SK-N-SH (cell line): ENCODE results near the gene CHCHD5. TPM values are rescaled to one million over a fixed set of nuclear protein-coding genes. Genes with fewer than 3 reads are reported as not detected.

Experiments
- CTCF ChIA-PET: fragments of 300-600, 350-600 bp; formaldehyde crosslinking; extraction: SDS; loops from one replicate; lab custom pipeline; 2021; lab: Yijun Ruan, JAX
- POLR2A ChIA-PET: fragments of 350-600 bp; sonication (Branson Sonifier 250); formaldehyde crosslinking; extraction: SDS; loops from one replicate; lab custom pipeline; 2020; ENCODE audit warnings: antibody characterized with exemption, inconsistent platforms; lab: Yijun Ruan, JAX
- DNase-seq: peaks from one replicate; pipeline ENCODE4 v3.0.0; 2012
- H2AFZ ChIP-seq: fragments of 200-600 bp; sonication (generic); 2 replicates; pipeline ENCODE4 v1.8.1; 2016; ENCODE audit warnings: antibody characterized with exemption, mild to moderate bottlenecking, low read depth
- H3F3A ChIP-seq: fragments of 200-600 bp; sonication (generic); replicated peaks from 2 replicates; pipeline ENCODE3; 2016; ENCODE audit warnings: antibody characterized with exemption, mild to moderate bottlenecking; ENCODE audit not compliant: insufficient read depth
- H3K27ac ChIP-seq, 2 experiments: fragments of 200-500 bp in 1 of 2; fragments of 200-600 bp in 1 of 2; sonication (Bioruptor generic) in 1 of 2; sonication (generic), shearing (Covaris generic) in 1 of 2; 2 replicates each; pipeline versions ENCODE4 v1.5.1 to v1.6.1; 2014 to 2016; ENCODE audit warnings: low read depth in 2 of 2, inconsistent platforms in 1 of 2, low read length in 1 of 2, mild to moderate bottlenecking in 1 of 2, mixed read lengths in 1 of 2
- H3K27me3 ChIP-seq: fragments of 200-600 bp; sonication (generic), shearing (Covaris generic); 2 replicates; pipeline ENCODE4 v1.6.1; 2016; ENCODE audit warnings: mixed run types; ENCODE audit not compliant: insufficient read depth
- H3K36me3 ChIP-seq, 2 experiments: fragments of 200-500 bp in 1 of 2; fragments of 200-600 bp in 1 of 2; sonication (Bioruptor generic) in 1 of 2; sonication (generic) in 1 of 2; replicated peaks in 1 of 2; 2 replicates each; pipeline versions ENCODE3 to v1.5.1; 2014 to 2016; ENCODE audit warnings: low read length in 1 of 2, mild to moderate bottlenecking in 1 of 2; ENCODE audit not compliant: insufficient read depth in 2 of 2, control insufficient read depth in 1 of 2
- H3K4me1 ChIP-seq, 2 experiments: fragments of 200-500 bp in 1 of 2; fragments of 200-600 bp in 1 of 2; sonication (Bioruptor generic) in 1 of 2; sonication (generic), shearing (Covaris generic) in 1 of 2; 2 replicates each; pipeline versions ENCODE4 v1.5.1 to v1.6.1; 2014 to 2016; ENCODE audit warnings: low read depth in 1 of 2, low read length in 1 of 2, mixed run types in 1 of 2; ENCODE audit not compliant: insufficient read depth in 2 of 2, control insufficient read depth in 1 of 2
- H3K4me2 ChIP-seq: fragments of 200-600 bp; sonication (generic), shearing (Covaris generic); 2 replicates; pipeline ENCODE4 v1.6.1; 2017; ENCODE audit warnings: mixed run types
- H3K4me3 ChIP-seq, 2 experiments: fragments of 200-500 bp in 1 of 2; fragments of 200-600 bp in 1 of 2; sonication (Bioruptor generic) in 1 of 2; sonication (generic), shearing (Covaris generic) in 1 of 2; 2 replicates each; pipeline versions ENCODE4 v1.5.1 to v1.8.1; 2014 to 2016; ENCODE audit warnings: low read depth in 2 of 2, inconsistent platforms in 1 of 2, low read length in 1 of 2, mild to moderate bottlenecking in 1 of 2, mixed read lengths in 1 of 2, moderate library complexity in 1 of 2
- H3K79me2 ChIP-seq: fragments of 200-600 bp; sonication (generic); 2 replicates; pipeline ENCODE4 v1.8.1; 2017; ENCODE audit warnings: mild to moderate bottlenecking; ENCODE audit not compliant: insufficient read depth
- H3K9ac ChIP-seq: fragments of 200-600 bp; sonication (generic); 2 replicates; pipeline ENCODE4 v1.6.1; 2017; ENCODE audit warnings: mixed run types
- H3K9me2 ChIP-seq: fragments of 200-600 bp; sonication (generic); 2 replicates; pipeline ENCODE4 v1.6.1; 2017; ENCODE audit warnings: mixed run types
- H3K9me3 ChIP-seq: fragments of 200-600 bp; sonication (generic); 2 replicates; pipeline ENCODE4 v1.6.1; 2017; ENCODE audit warnings: mixed run types, mild to moderate bottlenecking, moderate library complexity
- H4K20me1 ChIP-seq: fragments of 200-600 bp; sonication (generic); 2 replicates; pipeline ENCODE4 v1.6.1; 2017; ENCODE audit warnings: mild to moderate bottlenecking, mixed run types; ENCODE audit not compliant: insufficient read depth
- CHD2 ChIP-seq: fragments of 150-350 bp; IDR thresholded peaks from 2 replicates; pipeline ENCODE4 v1.6.1; 2018; ENCODE audit warnings: low read length; ENCODE audit not compliant: partially characterized antibody
- EP300 ChIP-seq, 2 experiments: IDR thresholded peaks; 2 replicates each; pipeline versions ENCODE4 v1.4.0 to v1.6.1; 2012; ENCODE audit warnings: borderline replicate concordance in 1 of 2, low read depth in 1 of 2, low read length in 1 of 2
- FOSL2 ChIP-seq: IDR thresholded peaks from 2 replicates; pipeline ENCODE4 v1.4.0; 2012; ENCODE audit warnings: low read depth, mild to moderate bottlenecking, moderate library complexity, borderline replicate concordance
- FOXM1 ChIP-seq: IDR thresholded peaks from 2 replicates; pipeline ENCODE4 v1.4.0; 2012; ENCODE audit warnings: low read depth, mild to moderate bottlenecking
- GATA2 ChIP-seq: sonication (generic); formaldehyde crosslinking; IDR thresholded peaks from 2 replicates; pipeline ENCODE4 v1.5.0; 2020; ENCODE audit warnings: mild to moderate bottlenecking, missing genetic modification reagents
- MEF2A ChIP-seq: IDR thresholded peaks from 2 replicates; pipeline ENCODE4 v1.4.0; 2012; ENCODE audit warnings: low read depth, borderline replicate concordance
- MXI1 ChIP-seq: IDR thresholded peaks from 2 replicates; pipeline ENCODE4 v1.6.1; 2012; ENCODE audit warnings: mild to moderate bottlenecking, low read depth, low read length, improper control_type of control experiment
- NRF1 ChIP-seq: IDR thresholded peaks from 2 replicates; pipeline ENCODE4 v1.6.1; 2012; ENCODE audit warnings: low read depth, mild to moderate bottlenecking, low read length
- RAD21 ChIP-seq: IDR thresholded peaks from 2 replicates; pipeline ENCODE4 v1.6.1; 2012; ENCODE audit warnings: mild to moderate bottlenecking, low read length
- SMC3 ChIP-seq: IDR thresholded peaks from 2 replicates; pipeline ENCODE4 v1.6.1; 2012; ENCODE audit warnings: low read depth, low read length, improper control_type of control experiment
- TAF1 ChIP-seq: IDR thresholded peaks from 2 replicates; pipeline ENCODE4 v1.6.1; 2012; ENCODE audit warnings: low read depth, mild to moderate bottlenecking, low read length, moderate library complexity, borderline replicate concordance
- TCF12 ChIP-seq: IDR thresholded peaks from 2 replicates; pipeline ENCODE4 v1.4.0; 2012
- WGBS: methylation state at CpG from one replicate; pipeline ENCODE4 v1.1.6; 2017; ENCODE audit warnings: low lambda C conversion rate; 5-methylcytosine and 5-hydroxymethylcytosine counted together
- polyA plus RNA-seq, 3 experiments: library from polyadenylated mRNA; depleted of rRNA; stranded (reverse); fragments of >200 nt; gene quantifications; 2 replicates each; pipeline ENCODE4 v1.2.3, GENCODE V29; 2012
- TF ChIP-seq, protein P1 (sequence below): IDR thresholded peaks from 2 replicates; pipeline ENCODE4 v1.6.1; 2012; ENCODE audit warnings: mild to moderate bottlenecking, low read depth, low read length, moderate library complexity
- TF ChIP-seq, protein P2 (sequence below): fragments of 150-350 bp; IDR thresholded peaks from 2 replicates; pipeline ENCODE4 v1.6.1; 2016; ENCODE audit warnings: mild to moderate bottlenecking, low read depth, low read length
- TF ChIP-seq, protein P3 (sequence below): IDR thresholded peaks from 2 replicates; pipeline ENCODE4 v1.4.0; 2012; ENCODE audit warnings: low read depth
- TF ChIP-seq, protein P4 (sequence below): fragments of 150-350 bp; IDR thresholded peaks from 2 replicates; pipeline ENCODE4 v1.6.1; 2017; ENCODE audit warnings: antibody characterized with exemption, low read length, low read depth, borderline replicate concordance
- TF ChIP-seq, protein P5 (sequence below): fragments of 200-600 bp; sonication (generic); IDR thresholded peaks from 2 replicates; pipeline ENCODE4 v1.6.1; 2017; ENCODE audit warnings: antibody characterized with exemption, mild to moderate bottlenecking, moderate library complexity

Gene CHCHD5
- polyA plus RNA-seq, 1 of the 3 experiments (the other 2 are of a cell fraction): 55.9 TPM

DNA sequence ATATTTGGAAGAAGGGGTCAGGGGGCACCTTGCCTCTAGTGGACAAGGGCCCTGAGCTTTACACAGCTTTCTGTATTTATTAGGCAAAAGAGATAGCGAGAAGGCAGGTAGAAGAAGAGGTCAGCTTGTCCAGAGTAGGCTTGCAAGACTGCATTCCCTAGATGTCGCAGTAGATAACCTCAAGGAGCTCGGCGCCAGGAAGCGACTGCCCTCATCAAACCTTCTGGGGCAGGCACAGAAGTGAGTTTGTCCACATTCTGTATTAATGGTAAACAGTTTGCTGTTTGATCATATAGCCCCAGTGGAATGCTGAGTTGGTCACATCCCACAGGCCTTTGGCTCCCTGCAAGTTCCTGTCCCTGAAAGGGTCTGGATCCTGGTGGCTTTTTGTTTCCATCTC lies 7.0 kb downstream of the CHCHD5 start:
- TF ChIP-seq, protein P1, sequence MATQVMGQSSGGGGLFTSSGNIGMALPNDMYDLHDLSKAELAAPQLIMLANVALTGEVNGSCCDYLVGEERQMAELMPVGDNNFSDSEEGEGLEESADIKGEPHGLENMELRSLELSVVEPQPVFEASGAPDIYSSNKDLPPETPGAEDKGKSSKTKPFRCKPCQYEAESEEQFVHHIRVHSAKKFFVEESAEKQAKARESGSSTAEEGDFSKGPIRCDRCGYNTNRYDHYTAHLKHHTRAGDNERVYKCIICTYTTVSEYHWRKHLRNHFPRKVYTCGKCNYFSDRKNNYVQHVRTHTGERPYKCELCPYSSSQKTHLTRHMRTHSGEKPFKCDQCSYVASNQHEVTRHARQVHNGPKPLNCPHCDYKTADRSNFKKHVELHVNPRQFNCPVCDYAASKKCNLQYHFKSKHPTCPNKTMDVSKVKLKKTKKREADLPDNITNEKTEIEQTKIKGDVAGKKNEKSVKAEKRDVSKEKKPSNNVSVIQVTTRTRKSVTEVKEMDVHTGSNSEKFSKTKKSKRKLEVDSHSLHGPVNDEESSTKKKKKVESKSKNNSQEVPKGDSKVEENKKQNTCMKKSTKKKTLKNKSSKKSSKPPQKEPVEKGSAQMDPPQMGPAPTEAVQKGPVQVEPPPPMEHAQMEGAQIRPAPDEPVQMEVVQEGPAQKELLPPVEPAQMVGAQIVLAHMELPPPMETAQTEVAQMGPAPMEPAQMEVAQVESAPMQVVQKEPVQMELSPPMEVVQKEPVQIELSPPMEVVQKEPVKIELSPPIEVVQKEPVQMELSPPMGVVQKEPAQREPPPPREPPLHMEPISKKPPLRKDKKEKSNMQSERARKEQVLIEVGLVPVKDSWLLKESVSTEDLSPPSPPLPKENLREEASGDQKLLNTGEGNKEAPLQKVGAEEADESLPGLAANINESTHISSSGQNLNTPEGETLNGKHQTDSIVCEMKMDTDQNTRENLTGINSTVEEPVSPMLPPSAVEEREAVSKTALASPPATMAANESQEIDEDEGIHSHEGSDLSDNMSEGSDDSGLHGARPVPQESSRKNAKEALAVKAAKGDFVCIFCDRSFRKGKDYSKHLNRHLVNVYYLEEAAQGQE: no peak
- TF ChIP-seq, protein P2, sequence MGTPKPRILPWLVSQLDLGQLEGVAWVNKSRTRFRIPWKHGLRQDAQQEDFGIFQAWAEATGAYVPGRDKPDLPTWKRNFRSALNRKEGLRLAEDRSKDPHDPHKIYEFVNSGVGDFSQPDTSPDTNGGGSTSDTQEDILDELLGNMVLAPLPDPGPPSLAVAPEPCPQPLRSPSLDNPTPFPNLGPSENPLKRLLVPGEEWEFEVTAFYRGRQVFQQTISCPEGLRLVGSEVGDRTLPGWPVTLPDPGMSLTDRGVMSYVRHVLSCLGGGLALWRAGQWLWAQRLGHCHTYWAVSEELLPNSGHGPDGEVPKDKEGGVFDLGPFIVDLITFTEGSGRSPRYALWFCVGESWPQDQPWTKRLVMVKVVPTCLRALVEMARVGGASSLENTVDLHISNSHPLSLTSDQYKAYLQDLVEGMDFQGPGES: no peak
- TF ChIP-seq, protein P3, sequence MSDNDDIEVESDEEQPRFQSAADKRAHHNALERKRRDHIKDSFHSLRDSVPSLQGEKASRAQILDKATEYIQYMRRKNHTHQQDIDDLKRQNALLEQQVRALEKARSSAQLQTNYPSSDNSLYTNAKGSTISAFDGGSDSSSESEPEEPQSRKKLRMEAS: no peak
- no peak for TF ChIP-seq MXI1
- no peak for TF ChIP-seq MEF2A
- no peak for TF ChIP-seq TAF1
- TF ChIP-seq, protein P4, sequence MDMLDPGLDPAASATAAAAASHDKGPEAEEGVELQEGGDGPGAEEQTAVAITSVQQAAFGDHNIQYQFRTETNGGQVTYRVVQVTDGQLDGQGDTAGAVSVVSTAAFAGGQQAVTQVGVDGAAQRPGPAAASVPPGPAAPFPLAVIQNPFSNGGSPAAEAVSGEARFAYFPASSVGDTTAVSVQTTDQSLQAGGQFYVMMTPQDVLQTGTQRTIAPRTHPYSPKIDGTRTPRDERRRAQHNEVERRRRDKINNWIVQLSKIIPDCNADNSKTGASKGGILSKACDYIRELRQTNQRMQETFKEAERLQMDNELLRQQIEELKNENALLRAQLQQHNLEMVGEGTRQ: no peak
- TF ChIP-seq GATA2 (CRISPR knock-in tag): no peak
- no peak for TF ChIP-seq EP300 (IDR thresholded peaks at IDR 0.05; ENCODE audit: borderline replicate concordance in 1 of 2, low read depth in 1 of 2, low read length in 1 of 2)
- no peak for TF ChIP-seq FOXM1
- TF ChIP-seq TCF12: no peak
- TF ChIP-seq NRF1: no peak
- TF ChIP-seq FOSL2: no peak
- TF ChIP-seq SMC3: no peak
- TF ChIP-seq, protein P5, sequence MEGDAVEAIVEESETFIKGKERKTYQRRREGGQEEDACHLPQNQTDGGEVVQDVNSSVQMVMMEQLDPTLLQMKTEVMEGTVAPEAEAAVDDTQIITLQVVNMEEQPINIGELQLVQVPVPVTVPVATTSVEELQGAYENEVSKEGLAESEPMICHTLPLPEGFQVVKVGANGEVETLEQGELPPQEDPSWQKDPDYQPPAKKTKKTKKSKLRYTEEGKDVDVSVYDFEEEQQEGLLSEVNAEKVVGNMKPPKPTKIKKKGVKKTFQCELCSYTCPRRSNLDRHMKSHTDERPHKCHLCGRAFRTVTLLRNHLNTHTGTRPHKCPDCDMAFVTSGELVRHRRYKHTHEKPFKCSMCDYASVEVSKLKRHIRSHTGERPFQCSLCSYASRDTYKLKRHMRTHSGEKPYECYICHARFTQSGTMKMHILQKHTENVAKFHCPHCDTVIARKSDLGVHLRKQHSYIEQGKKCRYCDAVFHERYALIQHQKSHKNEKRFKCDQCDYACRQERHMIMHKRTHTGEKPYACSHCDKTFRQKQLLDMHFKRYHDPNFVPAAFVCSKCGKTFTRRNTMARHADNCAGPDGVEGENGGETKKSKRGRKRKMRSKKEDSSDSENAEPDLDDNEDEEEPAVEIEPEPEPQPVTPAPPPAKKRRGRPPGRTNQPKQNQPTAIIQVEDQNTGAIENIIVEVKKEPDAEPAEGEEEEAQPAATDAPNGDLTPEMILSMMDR: no peak
- TF ChIP-seq RAD21: no peak
- no peak for TF ChIP-seq CHD2
- peaks cover 10 to 17% of the 10 kb centered on the region in 2 experiments for H3K36me3 ChIP-seq
- H3K27ac ChIP-seq: no peak overlapping the region
- H3F3A ChIP-seq: no peaks in the 10 kb centered on the region
- H4K20me1 ChIP-seq: no peaks in the 10 kb centered on the region
- CTCF ChIA-PET: interaction anchor here (0.7 to 3.1 kb wide), 4 partner anchors 9 to 138 kb away, joined by 3 to 16 read pairs (median 8); no protein-coding TSS in a partner anchor
- POLR2A ChIA-PET: no interaction called here
- H3K79me2 ChIP-seq: no peaks in the 10 kb centered on the region
- no peaks in the 10 kb centered on the region for H3K9me2 ChIP-seq
- no peaks in the 10 kb centered on the region for H3K9me3 ChIP-seq
- no peak overlapping the region for H3K9ac ChIP-seq
- no peak overlapping the region for H2AFZ ChIP-seq
- no peak overlapping the region for H3K4me2 ChIP-seq
- no peak for DNase-seq
- H3K4me1 ChIP-seq: peaks cover 0 to 6% of the 10 kb centered on the region in 2 experiments; a peak in 1 of 4 replicates
- H3K4me3 ChIP-seq: no peak overlapping the region
- H3K27me3 ChIP-seq: no peaks in the 10 kb centered on the region
- WGBS: 98% methylated on average over 5 of the region's 5 CpGs
